ENCODE data around the gene CCNG2.

- no peak for TF ChIP-seq CTCF (IDR thresholded peaks at IDR 0.05 in 8 of 11, conservative IDR thresholded peaks at IDR 0.05 in 3 of 11)
- TF ChIP-seq POLR2A (IDR thresholded peaks at IDR 0.05), result no peak
- no peak for TF ChIP-seq POLR2AphosphoS5 (IDR thresholded peaks at IDR 0.05)
Measured at GRCh38 chr4:77189412-77189811, 32.4 kb downstream of the CCNG2 start.
